ENCODE data around the gene C2orf76. TPM values are rescaled to one million over a fixed set of nuclear protein-coding genes. Genes with fewer than 3 reads are reported as not detected.

The C2orf76 gene
- total RNA-seq, 1 donor from 2014 or later: 10.3 TPM

DNA sequence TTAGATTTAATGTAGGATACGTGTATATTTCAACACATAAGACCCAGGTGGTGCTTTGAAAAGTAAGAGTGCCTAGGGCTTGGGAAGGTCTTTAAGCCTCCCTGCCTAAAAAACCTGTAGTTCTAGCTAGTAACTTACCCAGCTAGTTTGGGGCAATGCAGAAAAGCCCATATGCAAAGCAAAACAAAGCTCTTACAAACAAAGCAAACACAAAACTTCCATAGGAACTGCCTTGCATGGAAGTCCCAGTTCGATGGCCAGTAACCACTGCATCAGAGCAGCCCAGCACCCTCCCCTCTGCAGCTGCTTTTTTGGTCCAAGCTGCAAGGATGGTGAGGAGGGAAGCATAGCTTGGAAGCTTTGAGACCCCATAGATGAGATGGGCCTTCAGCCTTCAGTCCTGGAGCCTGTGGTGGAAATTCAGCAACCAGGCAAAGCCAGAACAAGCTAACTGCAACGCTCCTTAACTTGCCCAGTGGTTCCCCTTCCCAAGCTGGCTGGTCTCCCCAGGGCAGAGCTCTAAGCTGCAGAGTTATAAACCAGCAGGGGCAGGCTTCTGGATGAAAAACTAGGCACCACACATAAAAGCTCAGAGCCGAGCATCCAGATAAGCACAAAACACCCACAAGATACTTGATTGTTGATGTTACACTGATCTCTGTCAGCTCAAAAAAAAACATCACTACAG, 16.2 kb downstream of the C2orf76 start:
- Mint-ChIP-seq H3K27me3 (ENCODE audit: insufficient read depth) (peaks cover 2% of the 10 kb centered on the region), H3K36me3 (ENCODE audit: low read depth) (no peaks in the 10 kb centered on the region), H3K9me3 (no peaks in the 10 kb centered on the region), H3K27ac (no peak overlapping the region), H3K4me1 (ENCODE audit: low read depth) (peaks cover under 1% of the 10 kb centered on the region), H3K4me3 (no peak overlapping the region)
- intact Hi-C loops (cut with micrococcal nuclease): no loop called here
- no peak for DNase-seq (ENCODE audit: low spot score)

GRCh38 chr2:119349289-119349688, 17.3 kb downstream of the C2orf76 start:
- H3K4me3 Mint-ChIP-seq: no peak overlapping the region
- no peaks in the 10 kb centered on the region for H3K9me3 Mint-ChIP-seq
- no peak for DNase-seq (ENCODE audit: low spot score)
- H3K4me1 Mint-ChIP-seq (ENCODE audit: low read depth): no peaks in the 10 kb centered on the region
- H3K36me3 Mint-ChIP-seq (ENCODE audit: low read depth): no peaks in the 10 kb centered on the region
- H3K27me3 Mint-ChIP-seq (ENCODE audit: insufficient read depth): peaks cover 2% of the 10 kb centered on the region
- intact Hi-C loops (cut with micrococcal nuclease): no loop called here
- H3K27ac Mint-ChIP-seq: no peak overlapping the region

DNA sequence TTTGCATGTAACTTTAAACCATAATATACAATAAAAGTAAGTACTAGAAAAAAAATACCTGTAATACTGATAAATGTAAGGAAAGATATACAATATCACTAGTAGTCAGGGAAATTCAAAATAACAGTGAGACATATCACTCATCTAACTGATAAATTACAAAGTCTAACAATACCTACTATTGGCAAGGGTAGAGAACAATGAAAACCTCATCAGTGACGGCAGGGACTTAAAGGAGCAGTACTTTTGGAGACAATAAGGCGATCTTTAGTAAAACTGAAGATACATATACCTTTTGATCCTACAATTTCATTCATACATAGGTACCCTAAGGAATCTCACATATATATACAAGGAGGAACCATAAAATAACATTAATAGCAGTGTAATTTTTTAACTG, 24.9 kb downstream of the C2orf76 start:
- H3K36me3 Mint-ChIP-seq (ENCODE audit: low read depth): no peaks in the 10 kb centered on the region
- no peaks in the 10 kb centered on the region for H3K9me3 Mint-ChIP-seq
- no peak overlapping the region for H3K27ac Mint-ChIP-seq
- peaks cover 14% of the 10 kb centered on the region for H3K4me1 Mint-ChIP-seq (ENCODE audit: low read depth)
- H3K4me3 Mint-ChIP-seq: no peak overlapping the region
- intact Hi-C loops (cut with micrococcal nuclease): no loop called here
- no peak for DNase-seq (ENCODE audit: low spot score)
- no peaks in the 10 kb centered on the region for H3K27me3 Mint-ChIP-seq (ENCODE audit: insufficient read depth)

DNA sequence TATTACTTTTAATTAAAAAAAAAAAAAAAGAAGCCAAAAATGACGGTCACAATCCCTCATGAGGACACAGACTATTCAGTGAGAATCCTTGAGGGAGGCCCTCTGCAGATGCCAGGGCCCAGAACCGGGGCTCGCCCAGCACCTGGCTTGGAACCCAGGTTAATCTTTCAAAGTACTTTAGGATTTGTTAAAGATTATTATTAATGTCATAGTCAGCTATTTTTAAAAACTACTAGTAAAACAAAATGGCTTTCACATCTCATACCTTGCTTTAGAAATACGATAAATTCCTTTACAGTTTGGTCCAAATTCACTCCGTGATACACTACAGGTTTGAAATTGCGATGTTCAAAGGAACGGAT, 27.1 kb downstream of the C2orf76 start:
- no peak overlapping the region for H3K4me3 Mint-ChIP-seq
- intact Hi-C loops (cut with micrococcal nuclease): no loop called here
- H3K9me3 Mint-ChIP-seq: no peaks in the 10 kb centered on the region
- H3K36me3 Mint-ChIP-seq (ENCODE audit: low read depth): no peaks in the 10 kb centered on the region
- DNase-seq (ENCODE audit: low spot score): no peak
- no peaks in the 10 kb centered on the region for H3K27me3 Mint-ChIP-seq (ENCODE audit: insufficient read depth)
- no peak overlapping the region for H3K27ac Mint-ChIP-seq
- H3K4me1 Mint-ChIP-seq (ENCODE audit: low read depth): peaks cover 14% of the 10 kb centered on the region

DNA sequence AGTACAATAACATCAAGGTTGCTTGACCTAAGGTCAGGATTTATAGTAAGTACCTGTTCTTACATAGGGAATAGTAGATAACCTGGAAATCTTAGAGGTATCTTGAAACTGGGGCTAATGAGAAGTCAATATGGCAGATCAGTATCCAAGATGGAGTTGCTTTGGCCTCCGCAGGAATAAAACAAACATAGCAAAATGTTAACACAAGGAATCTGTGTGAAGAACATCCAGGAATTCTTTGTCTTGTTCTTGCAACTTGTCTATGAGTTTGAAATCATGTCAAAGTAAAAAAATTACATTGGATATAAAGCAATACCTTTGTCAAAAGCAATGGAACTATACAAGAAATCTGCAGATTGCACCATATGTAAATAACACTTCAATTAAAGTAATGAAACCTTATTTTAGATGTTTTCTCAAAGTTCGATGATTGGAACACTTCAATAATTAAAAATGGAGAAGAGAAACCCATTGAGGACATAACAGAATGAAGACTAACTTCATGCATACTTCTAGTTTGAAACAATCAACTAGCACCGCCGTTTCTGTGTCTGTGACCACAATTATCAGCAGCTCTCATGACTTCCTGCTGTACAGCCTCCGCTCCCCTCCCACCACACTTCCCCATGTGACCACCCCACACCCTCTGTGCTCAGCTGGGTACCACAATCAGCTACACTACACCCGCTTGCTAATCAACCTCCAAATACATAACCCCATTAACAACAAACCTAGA, 27.6 kb downstream of the C2orf76 start:
- DNase-seq (ENCODE audit: low spot score): no peak
- H3K27ac Mint-ChIP-seq: no peak overlapping the region
- H3K4me1 Mint-ChIP-seq (ENCODE audit: low read depth): peaks cover 14% of the 10 kb centered on the region
- no peaks in the 10 kb centered on the region for H3K36me3 Mint-ChIP-seq (ENCODE audit: low read depth)
- H3K27me3 Mint-ChIP-seq (ENCODE audit: insufficient read depth): no peaks in the 10 kb centered on the region
- no peaks in the 10 kb centered on the region for H3K9me3 Mint-ChIP-seq
- intact Hi-C loops (cut with micrococcal nuclease): no loop called here
- H3K4me3 Mint-ChIP-seq: no peak overlapping the region

DNA sequence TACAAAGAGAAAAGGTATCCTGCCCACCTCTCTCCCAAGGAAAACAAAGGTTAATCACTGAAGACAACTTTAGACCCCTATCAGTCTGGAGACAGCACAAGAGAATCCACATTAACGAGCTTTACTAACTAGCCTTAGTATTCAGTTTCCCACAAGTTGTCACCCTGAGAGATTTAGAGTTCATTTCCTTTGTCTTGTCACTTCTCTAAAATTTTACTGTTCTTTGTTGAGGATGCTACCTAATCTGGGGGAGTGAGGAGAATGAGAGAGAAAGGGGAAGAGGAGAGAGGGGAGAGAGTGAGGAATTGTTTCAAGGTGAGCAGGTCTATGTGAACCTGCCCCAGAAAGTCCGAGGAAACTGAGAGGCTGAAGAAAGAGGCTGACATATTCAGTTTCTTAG, 28.4 kb downstream of the C2orf76 start:
- Mint-ChIP-seq H3K27ac (no peak overlapping the region), H3K27me3 (ENCODE audit: insufficient read depth) (no peaks in the 10 kb centered on the region), H3K4me3 (no peak overlapping the region), H3K36me3 (ENCODE audit: low read depth) (no peaks in the 10 kb centered on the region), H3K4me1 (ENCODE audit: low read depth) (peaks cover 14% of the 10 kb centered on the region), H3K9me3 (no peaks in the 10 kb centered on the region)
- intact Hi-C loops (cut with micrococcal nuclease): no loop called here
- DNase-seq (ENCODE audit: low spot score): no peak

- H3K27me3 Mint-ChIP-seq (ENCODE audit: insufficient read depth): no peaks in the 10 kb centered on the region
- H3K36me3 Mint-ChIP-seq (ENCODE audit: low read depth): no peaks in the 10 kb centered on the region
- DNase-seq (ENCODE audit: low spot score): no peak
- H3K9me3 Mint-ChIP-seq: no peaks in the 10 kb centered on the region
- peaks cover 14% of the 10 kb centered on the region for H3K4me1 Mint-ChIP-seq (ENCODE audit: low read depth)
- no peak overlapping the region for H3K4me3 Mint-ChIP-seq
- H3K27ac Mint-ChIP-seq: no peak overlapping the region
- intact Hi-C loops (cut with micrococcal nuclease): no loop called here
Observed at GRCh38 chr2:119337749-119338148, 28.9 kb downstream of the C2orf76 start.

- no peak for DNase-seq (ENCODE audit: low spot score)
Observed at GRCh38 chr2:119333833-119334232, 32.8 kb downstream of the C2orf76 start.

DNA sequence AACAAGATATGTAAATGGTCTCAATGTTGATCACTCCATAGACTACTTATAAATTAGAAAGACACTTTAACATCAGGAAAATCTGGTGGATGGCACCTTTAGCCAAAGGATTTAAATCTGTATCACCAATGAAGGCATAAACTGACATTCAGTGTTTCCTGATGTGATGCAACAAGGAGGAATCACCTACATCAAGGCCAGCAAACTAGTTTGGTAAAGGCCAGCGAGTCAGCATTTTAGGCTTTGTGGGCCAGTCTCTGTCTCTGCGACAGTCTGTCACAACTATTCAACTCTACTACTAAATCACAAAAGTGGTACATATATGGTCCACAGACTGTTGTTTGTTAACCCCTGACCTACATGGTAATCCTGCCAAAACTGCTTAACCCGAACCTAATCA, 33.3 kb downstream of the C2orf76 start:
- no peak overlapping the region for H3K27ac Mint-ChIP-seq
- no peaks in the 10 kb centered on the region for H3K27me3 Mint-ChIP-seq (ENCODE audit: insufficient read depth)
- H3K4me1 Mint-ChIP-seq (ENCODE audit: low read depth): peaks cover 3% of the 10 kb centered on the region
- no peaks in the 10 kb centered on the region for H3K36me3 Mint-ChIP-seq (ENCODE audit: low read depth)
- no peaks in the 10 kb centered on the region for H3K9me3 Mint-ChIP-seq
- no peak overlapping the region for H3K4me3 Mint-ChIP-seq
- intact Hi-C loops (cut with micrococcal nuclease): no loop called here
- DNase-seq (ENCODE audit: low spot score): no peak

More at GRCh38 chr2:119333833-119334232, 32.8 kb downstream of the C2orf76 start:
- Mint-ChIP-seq H3K4me3 (no peak overlapping the region), H3K27me3 (ENCODE audit: insufficient read depth) (no peaks in the 10 kb centered on the region), H3K27ac (no peak overlapping the region), H3K4me1 (ENCODE audit: low read depth) (peaks cover 8% of the 10 kb centered on the region), H3K36me3 (ENCODE audit: low read depth) (no peaks in the 10 kb centered on the region), H3K9me3 (no peaks in the 10 kb centered on the region)
- intact Hi-C loops (cut with micrococcal nuclease): no loop called here

GRCh38 chr2:119332953-119333352, 33.7 kb downstream of the C2orf76 start:
- Mint-ChIP-seq H3K36me3 (ENCODE audit: low read depth) (no peaks in the 10 kb centered on the region), H3K27ac (no peak overlapping the region)
- DNase-seq (ENCODE audit: low spot score): no peak

GRCh38 chr2:119327431-119327830, 39.2 kb downstream of the C2orf76 start:
- intact Hi-C loops (cut with micrococcal nuclease): no loop called here
- no peaks in the 10 kb centered on the region for H3K4me1 Mint-ChIP-seq (ENCODE audit: low read depth)
- no peak overlapping the region for H3K27ac Mint-ChIP-seq
- no peak for DNase-seq (ENCODE audit: low spot score)
- no peaks in the 10 kb centered on the region for H3K36me3 Mint-ChIP-seq (ENCODE audit: low read depth)
- H3K9me3 Mint-ChIP-seq: no peaks in the 10 kb centered on the region
- no peak overlapping the region for H3K4me3 Mint-ChIP-seq
- peaks cover 2% of the 10 kb centered on the region for H3K27me3 Mint-ChIP-seq (ENCODE audit: insufficient read depth)

More at GRCh38 chr2:119332953-119333352, 33.7 kb downstream of the C2orf76 start:
- H3K27me3 Mint-ChIP-seq (ENCODE audit: insufficient read depth): no peaks in the 10 kb centered on the region
- no peaks in the 10 kb centered on the region for H3K4me1 Mint-ChIP-seq (ENCODE audit: low read depth)
- intact Hi-C loops (cut with micrococcal nuclease): no loop called here
- no peak overlapping the region for H3K4me3 Mint-ChIP-seq
- H3K9me3 Mint-ChIP-seq: no peaks in the 10 kb centered on the region

DNA sequence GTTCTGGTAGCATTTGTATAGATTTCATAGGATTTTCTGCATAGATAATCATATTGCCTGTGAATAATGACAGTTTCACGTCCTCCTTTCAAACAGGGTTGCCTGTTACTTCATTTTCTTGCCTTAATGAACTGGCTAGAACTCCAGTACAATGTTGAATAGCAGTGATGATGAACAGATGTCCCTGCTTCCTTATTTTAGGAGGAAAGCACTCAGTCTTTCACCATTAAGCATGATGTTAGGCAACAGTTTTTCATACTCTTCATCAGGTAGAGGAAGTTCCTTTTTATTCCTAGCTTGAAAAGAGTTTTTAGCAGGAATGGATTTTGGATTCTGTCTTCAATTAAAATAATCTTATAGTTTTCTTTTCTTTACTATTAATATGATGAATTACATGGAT, 39.7 kb downstream of the C2orf76 start:
- Mint-ChIP-seq H3K27me3 (ENCODE audit: insufficient read depth) (peaks cover 2% of the 10 kb centered on the region), H3K27ac (no peak overlapping the region), H3K36me3 (ENCODE audit: low read depth) (no peaks in the 10 kb centered on the region), H3K9me3 (no peaks in the 10 kb centered on the region), H3K4me3 (no peak overlapping the region), H3K4me1 (ENCODE audit: low read depth) (no peaks in the 10 kb centered on the region)
- DNase-seq (ENCODE audit: low spot score): no peak
- intact Hi-C loops (cut with micrococcal nuclease): no loop called here

DNA sequence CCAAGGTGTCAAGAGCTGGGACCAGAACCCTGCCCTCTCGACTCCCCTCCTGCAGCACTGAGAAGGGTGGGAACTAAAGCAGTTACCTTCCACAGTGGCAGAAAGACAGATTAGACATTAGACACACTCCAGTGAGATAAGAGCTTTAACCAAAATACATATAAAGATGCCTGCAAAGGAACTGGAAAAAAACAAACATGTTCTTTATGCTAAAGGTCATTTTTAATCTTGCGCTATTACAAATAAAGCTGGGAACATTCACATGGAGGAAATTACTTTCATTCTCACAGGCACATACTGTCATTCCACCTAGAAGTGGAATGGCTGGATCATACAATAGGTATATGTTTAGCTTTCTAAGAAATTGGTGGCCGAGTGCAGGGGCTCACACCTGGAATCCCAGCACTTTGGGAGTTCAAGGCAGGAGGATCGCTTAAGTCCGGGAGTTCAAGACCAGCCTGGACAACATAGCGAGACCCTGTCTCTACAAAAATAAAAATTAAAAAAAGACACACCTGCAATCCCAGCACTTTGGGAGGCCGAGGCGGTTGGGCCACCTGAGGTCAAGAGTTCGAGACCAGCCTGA, 41.9 kb downstream of the C2orf76 start:
- Mint-ChIP-seq H3K27me3 (ENCODE audit: insufficient read depth) (peaks cover 3% of the 10 kb centered on the region), H3K4me1 (ENCODE audit: low read depth) (no peaks in the 10 kb centered on the region), H3K9me3 (no peaks in the 10 kb centered on the region), H3K36me3 (ENCODE audit: low read depth) (no peaks in the 10 kb centered on the region), H3K4me3 (no peak overlapping the region), H3K27ac (no peak overlapping the region)
- intact Hi-C loops (cut with micrococcal nuclease): no loop called here
- DNase-seq (ENCODE audit: low spot score): no peak

Data from activated T-helper 1 cell treated with anti-CD3 and anti-CD28 coated beads, Interleukin-12 subunit alpha, Interleukin-12 subunit beta, Interleukin-2, Interleukin-4 antibody, amounts not matched to agents 30 ng/mL and 10 ng/mL and 1 ng/mL, durations not matched to agents 14 hours and 24 hours and 36 hours (primary cell).